GM13976 (cell line): ENCODE data around the gene GALNT14.

Experiments used
- DNase-seq: peaks from one replicate; pipeline ENCODE4 v3.0.0; 2012; ENCODE audit warnings: low spot score
- CTCF ChIP-seq: IDR thresholded peaks from 2 replicates; pipeline ENCODE4 v1.5.1; 2012; ENCODE audit warnings: borderline replicate concordance, mild to moderate bottlenecking; ENCODE audit not compliant: insufficient read depth; ENCODE audit errors: extremely low read depth, missing control alignments, control extremely low read depth
- in situ Hi-C: fragments of 300-500 bp; cut with MboI; formaldehyde crosslinking; loops from one replicate; pipeline ENCODE4 v1.12.0; 2022; ENCODE audit warnings: low sequenced_read_pairs, mixed read lengths, inconsistent platforms; ENCODE audit not compliant: unreplicated experiment

GALNT14 gene

GRCh38 chr2:30987566-30987965 lies 150.7 kb downstream of the GALNT14 start:
- in situ Hi-C loops, result no loop called here

GRCh38 chr2:30986231-30986580 lies 152.0 kb downstream of the GALNT14 start:
- no peak for DNase-seq
- in situ Hi-C loops, result no loop called here
- TF ChIP-seq CTCF, result no peak

More at GRCh38 chr2:30987566-30987965, 150.7 kb downstream of the GALNT14 start:
- no peak for TF ChIP-seq CTCF
- no peak for DNase-seq

- no peak for DNase-seq
- TF ChIP-seq CTCF, result no peak
- in situ Hi-C loops, result no loop called here
Observed at GRCh38 chr2:30985493-30986230, 152.6 kb downstream of the GALNT14 start.

- no peak for DNase-seq
- no peak for TF ChIP-seq CTCF
- in situ Hi-C loops, result no loop called here
Observed at GRCh38 chr2:30984148-30984547, 154.1 kb downstream of the GALNT14 start.

DNA sequence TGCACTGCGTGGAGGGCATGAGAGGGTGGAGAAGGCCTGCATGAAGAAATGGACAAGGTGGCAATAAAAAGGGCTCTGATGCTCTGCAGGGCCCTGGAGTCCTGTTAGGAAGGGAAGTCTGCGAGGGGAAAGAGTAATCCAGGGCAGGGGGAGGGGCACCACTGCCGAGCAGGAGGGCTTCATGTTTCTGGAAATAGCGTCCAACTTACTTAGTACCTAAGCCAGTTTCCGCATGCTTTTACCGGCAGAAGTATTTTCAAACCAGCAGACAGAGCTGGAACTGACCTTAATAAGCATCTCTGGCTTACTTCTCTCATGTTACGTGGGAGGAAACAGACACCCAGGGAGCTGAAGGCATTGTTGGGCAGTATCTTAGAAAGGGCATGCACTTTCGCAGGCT lies 156.7 kb downstream of the GALNT14 start:
- in situ Hi-C loops, result no loop called here
- DNase-seq, result no peak

GRCh38 chr2:30981096-30981495 lies 157.1 kb downstream of the GALNT14 start:
- TF ChIP-seq CTCF, result no peak
- no peak for DNase-seq
- in situ Hi-C loops, result no loop called here

More for the DNA sequence above, 156.7 kb downstream of the GALNT14 start:
- no peak for TF ChIP-seq CTCF
